SW480 (cell line): ENCODE data around the gene HMG20B.
"Not testable (repeated sequence)": the region's sequence is repeated elsewhere in the genome, so short reads cannot be mapped to it uniquely, and the experiment has no call there.

Experiments
- DNase-seq: peaks from one replicate; pipeline ENCODE4 v3.0.0-alpha.2; 2016; ENCODE audit warnings: low spot score

HMG20B gene

GRCh38 chr19:3556978-3557460, 15.7 kb upstream of the HMG20B start:
- DNase-seq = no peak

- peak; percentile 84 for DNase-seq
Observed at GRCh38 chr19:3557461-3558248, 15.1 kb upstream of the HMG20B start, which contains the start of gene MFSD12. Gene MFSD12, minus strand, starts transcription at chr19:3557586. Its CDS starts 183 bp downstream, at chr19:3557403.

GRCh38 chr19:3563709-3564524, 8.8 kb upstream of the HMG20B start:
- DNase-seq = no peak

GRCh38 chr19:3565139-3565538, 7.6 kb upstream of the HMG20B start:
- DNase-seq = no peak

GRCh38 chr19:3570042-3570441, 2.7 kb upstream of the HMG20B start:
- DNase-seq = not testable (repeated sequence)

- DNase-seq = no peak
Observed at GRCh38 chr19:3570606-3571011, 2.1 kb upstream of the HMG20B start.

GRCh38 chr19:3572132-3572854, 451 bp upstream of the HMG20B start:
- DNase-seq = peak; percentile 96

GRCh38 chr19:3573162-3573857, 566 bp downstream of the HMG20B start:
- no peak for DNase-seq

GRCh38 chr19:3573858-3574637, 1.3 kb downstream of the HMG20B start:
- peak; percentile 88 for DNase-seq

- no peak for DNase-seq
Observed at GRCh38 chr19:3575260-3575741, 2.6 kb downstream of the HMG20B start.

- no peak for DNase-seq
Observed at GRCh38 chr19:3575949-3576673, 3.4 kb downstream of the HMG20B start.

- peak; percentile 62 for DNase-seq
Observed at GRCh38 chr19:3576696-3577443, 4.1 kb downstream of the HMG20B start.

GRCh38 chr19:3577723-3578344, 5.1 kb downstream of the HMG20B start:
- DNase-seq = no peak

GRCh38 chr19:3578390-3578789, 5.6 kb downstream of the HMG20B start:
- no peak for DNase-seq

- no peak for DNase-seq
Observed at GRCh38 chr19:3580156-3580934, 7.6 kb downstream of the HMG20B start.

GRCh38 chr19:3581792-3582191, 9.0 kb downstream of the HMG20B start:
- not testable (repeated sequence) for DNase-seq

- not testable (repeated sequence) for DNase-seq
Observed at GRCh38 chr19:3584036-3584802, 11.5 kb downstream of the HMG20B start.
